ENCODE measurements around the gene TNN. TPM values are rescaled to one million over a fixed set of nuclear protein-coding genes. Genes with fewer than 3 reads are reported as not detected.

The TNN gene
- total RNA-seq, 1 donor from 2014 or later: 0.18 TPM

DNA sequence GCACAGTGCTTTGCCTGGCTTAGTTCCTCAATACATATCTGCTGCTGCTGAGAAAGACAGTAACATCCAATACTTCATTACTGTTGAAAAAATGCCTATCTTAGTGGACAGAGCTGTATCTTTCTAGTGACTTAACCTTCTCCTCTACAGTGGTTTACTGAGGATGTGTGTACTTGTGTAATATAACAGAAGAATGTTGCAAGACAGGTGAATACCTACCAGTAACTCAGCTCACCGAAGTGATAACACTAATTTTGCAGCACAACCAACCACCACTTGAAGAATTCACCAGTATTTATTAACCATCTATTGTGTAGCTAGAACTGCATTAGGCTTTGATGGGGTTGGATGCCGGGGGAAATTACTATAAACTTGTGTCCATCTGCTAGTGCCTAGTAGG lies 16.6 kb upstream of the TNN start:
- Histone ChIP-seq H3K27ac (no peak overlapping the region), H3K4me3 (no peak overlapping the region), H3K4me1 (no peaks in the 10 kb centered on the region), H3K9me3 (no peaks in the 10 kb centered on the region), H3K36me3 (no peaks in the 10 kb centered on the region), H3K27me3 (ENCODE audit: low read depth) (no peaks in the 10 kb centered on the region)
- ATAC-seq: no peak
- TF ChIP-seq, protein P1, sequence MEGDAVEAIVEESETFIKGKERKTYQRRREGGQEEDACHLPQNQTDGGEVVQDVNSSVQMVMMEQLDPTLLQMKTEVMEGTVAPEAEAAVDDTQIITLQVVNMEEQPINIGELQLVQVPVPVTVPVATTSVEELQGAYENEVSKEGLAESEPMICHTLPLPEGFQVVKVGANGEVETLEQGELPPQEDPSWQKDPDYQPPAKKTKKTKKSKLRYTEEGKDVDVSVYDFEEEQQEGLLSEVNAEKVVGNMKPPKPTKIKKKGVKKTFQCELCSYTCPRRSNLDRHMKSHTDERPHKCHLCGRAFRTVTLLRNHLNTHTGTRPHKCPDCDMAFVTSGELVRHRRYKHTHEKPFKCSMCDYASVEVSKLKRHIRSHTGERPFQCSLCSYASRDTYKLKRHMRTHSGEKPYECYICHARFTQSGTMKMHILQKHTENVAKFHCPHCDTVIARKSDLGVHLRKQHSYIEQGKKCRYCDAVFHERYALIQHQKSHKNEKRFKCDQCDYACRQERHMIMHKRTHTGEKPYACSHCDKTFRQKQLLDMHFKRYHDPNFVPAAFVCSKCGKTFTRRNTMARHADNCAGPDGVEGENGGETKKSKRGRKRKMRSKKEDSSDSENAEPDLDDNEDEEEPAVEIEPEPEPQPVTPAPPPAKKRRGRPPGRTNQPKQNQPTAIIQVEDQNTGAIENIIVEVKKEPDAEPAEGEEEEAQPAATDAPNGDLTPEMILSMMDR (IDR thresholded peaks at IDR 0.05): no peak
- no peak for DNase-seq
- intact Hi-C loops (cut with DNase I): no loop called here

DNA sequence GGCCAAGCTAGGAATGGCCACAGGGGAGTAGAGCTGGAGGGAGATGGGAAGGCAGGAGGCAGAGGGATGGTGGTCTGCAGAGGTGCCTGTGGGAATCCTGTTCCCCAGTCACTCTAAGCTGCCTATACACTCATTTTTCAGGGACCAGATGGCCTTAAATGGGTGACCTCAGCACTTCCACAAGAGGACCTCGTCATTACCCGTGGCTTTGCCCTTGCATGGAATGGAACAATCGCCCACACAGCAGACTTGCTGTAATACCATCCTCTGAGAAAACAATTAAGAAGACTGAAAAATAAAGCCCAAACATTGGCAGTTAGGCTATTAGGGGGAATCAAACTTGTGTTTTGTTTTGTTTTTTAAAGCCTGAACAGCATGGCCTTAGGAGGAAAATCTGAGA lies 12.9 kb upstream of the TNN start:
- H3K9me3 ChIP-seq: no peaks in the 10 kb centered on the region
- H3K4me3 ChIP-seq: no peak overlapping the region
- intact Hi-C loops (cut with DNase I): no loop called here
- H3K27me3 ChIP-seq (ENCODE audit: low read depth): no peaks in the 10 kb centered on the region
- no peak for ATAC-seq
- no peaks in the 10 kb centered on the region for H3K4me1 ChIP-seq
- TF ChIP-seq, protein P1 (IDR thresholded peaks at IDR 0.05): no peak
- no peak for DNase-seq
- H3K36me3 ChIP-seq: no peaks in the 10 kb centered on the region
- no peak overlapping the region for H3K27ac ChIP-seq

- DNase-seq (no peak), ATAC-seq (no peak)
- H3K9me3 ChIP-seq: no peaks in the 10 kb centered on the region
- no peaks in the 10 kb centered on the region for H3K27me3 ChIP-seq (ENCODE audit: low read depth)
- TF ChIP-seq, protein P1 (IDR thresholded peaks at IDR 0.05): no peak
- no peaks in the 10 kb centered on the region for H3K36me3 ChIP-seq
- no peaks in the 10 kb centered on the region for H3K4me1 ChIP-seq
- H3K27ac ChIP-seq: no peak overlapping the region
- H3K4me3 ChIP-seq: no peak overlapping the region
- intact Hi-C loops (cut with DNase I): no loop called here
These were observed 5.3 kb upstream of the TNN start for GRCh38 chr1:175062339-175062738.

DNA sequence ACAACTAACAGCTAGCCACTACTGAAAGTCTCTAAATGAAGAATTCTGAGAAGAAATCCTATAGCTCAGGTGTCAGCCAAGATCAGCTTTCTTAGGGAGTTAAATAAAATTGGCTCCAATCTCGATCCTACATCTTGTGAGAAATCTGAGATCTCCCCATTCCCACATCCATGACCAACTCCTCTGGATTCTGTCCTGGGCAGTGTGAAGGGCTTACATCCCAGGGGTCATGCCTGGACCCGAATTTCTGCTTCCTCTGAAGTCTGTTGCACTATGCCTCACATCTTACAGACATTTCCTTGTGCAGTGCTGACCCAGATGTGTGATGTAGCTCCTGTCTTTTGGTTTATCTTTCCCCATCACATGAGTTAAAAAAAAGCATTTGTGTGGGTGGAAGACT lies 4.8 kb upstream of the TNN start:
- DNase-seq (no peak), ATAC-seq (no peak)
- intact Hi-C loops (cut with DNase I): no loop called here
- H3K36me3 ChIP-seq: no peaks in the 10 kb centered on the region
- H3K4me3 ChIP-seq: no peak overlapping the region
- no peaks in the 10 kb centered on the region for H3K4me1 ChIP-seq
- no peak overlapping the region for H3K27ac ChIP-seq
- no peaks in the 10 kb centered on the region for H3K9me3 ChIP-seq
- TF ChIP-seq, protein P1 (IDR thresholded peaks at IDR 0.05): no peak
- H3K27me3 ChIP-seq (ENCODE audit: low read depth): no peaks in the 10 kb centered on the region

DNA sequence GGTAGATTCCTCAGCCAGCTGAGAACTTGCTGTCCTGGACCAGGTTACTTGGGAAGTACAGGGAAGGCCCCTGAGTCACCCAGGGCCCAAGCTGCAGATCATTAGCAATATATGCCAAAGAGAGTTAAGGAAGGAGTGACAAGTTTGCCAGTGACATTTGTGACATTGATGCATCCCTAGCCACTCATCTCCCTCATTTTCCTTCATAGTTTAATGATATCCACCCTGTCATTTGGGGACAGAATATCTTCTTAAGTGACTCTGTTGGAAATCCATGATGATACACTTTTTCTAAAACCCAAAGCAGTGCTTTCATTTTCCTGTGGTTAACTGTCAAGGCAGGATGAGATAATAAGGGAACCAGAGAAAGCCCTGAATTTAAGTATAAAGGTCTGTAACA lies 3.2 kb downstream of the TNN start:
- DNase-seq: no peak
- Histone ChIP-seq H3K4me3 (no peak overlapping the region), H3K27me3 (ENCODE audit: low read depth) (peaks cover 4% of the 10 kb centered on the region), H3K9me3 (no peaks in the 10 kb centered on the region), H3K4me1 (no peaks in the 10 kb centered on the region), H3K36me3 (no peaks in the 10 kb centered on the region), H3K27ac (no peak overlapping the region)
- ATAC-seq: no peak
- intact Hi-C loops (cut with DNase I): no loop called here
- TF ChIP-seq, protein P1 (IDR thresholded peaks at IDR 0.05): no peak

All from lower lobe of right lung (tissue), 2 donors.